Astrocyte (in vitro differentiated cells and primary cell): ENCODE results near the gene PRKCE. TPM values are rescaled to one million over a fixed set of nuclear protein-coding genes. Genes with fewer than 3 reads are reported as not detected.

ENCODE experiments used
- DNase-seq: peaks from one replicate; pipeline ENCODE4 v3.0.0-alpha.2; 2010; ENCODE audit warnings: low read depth
- FAIRE-seq: peaks from 2 replicates; lab custom pipeline; 2011; peaks lifted over from hg19 to GRCh38; lab: Jason Lieb, UNC
- H2AFZ ChIP-seq: 2 replicates; pipeline ENCODE4 v1.6.0; 2012; ENCODE audit warnings: low read depth, low read length, inconsistent platforms
- H3K27ac ChIP-seq: 2 replicates; pipeline ENCODE4 v1.5.1; 2011; ENCODE audit warnings: low read depth, low read length, inconsistent platforms
- H3K27me3 ChIP-seq: 2 replicates; pipeline ENCODE4 v1.6.0; 2011; ENCODE audit warnings: low read length, inconsistent platforms; ENCODE audit not compliant: insufficient read depth
- H3K36me3 ChIP-seq: 2 replicates; pipeline ENCODE4 v1.5.1; 2011; ENCODE audit warnings: low read length, inconsistent platforms; ENCODE audit not compliant: insufficient read depth
- H3K4me1 ChIP-seq: 2 replicates; pipeline ENCODE4 v1.5.1; 2011; ENCODE audit warnings: low read length, inconsistent platforms; ENCODE audit not compliant: insufficient read depth
- H3K4me2 ChIP-seq: 2 replicates; pipeline ENCODE4 v1.6.0; 2012; ENCODE audit warnings: low read length, inconsistent platforms
- H3K4me3 ChIP-seq: 2 replicates; pipeline ENCODE4 v1.5.1; 2011; ENCODE audit warnings: low read depth, mild to moderate bottlenecking, low read length, inconsistent platforms; ENCODE audit not compliant: insufficient read depth
- H3K79me2 ChIP-seq: 2 replicates; pipeline ENCODE4 v1.6.0; 2012; ENCODE audit warnings: mild to moderate bottlenecking, low read length, inconsistent platforms; ENCODE audit not compliant: insufficient read depth
- H3K9ac ChIP-seq: 2 replicates; pipeline ENCODE4 v1.6.0; 2012; ENCODE audit warnings: mild to moderate bottlenecking, low read length, inconsistent platforms
- H3K9me3 ChIP-seq: 2 replicates; pipeline ENCODE4 v1.5.1; 2012; ENCODE audit warnings: low read depth, mild to moderate bottlenecking, low read length, inconsistent platforms; ENCODE audit not compliant: insufficient read depth
- H4K20me1 ChIP-seq: 2 replicates; pipeline ENCODE4 v1.6.0; 2012; ENCODE audit warnings: low read length, inconsistent platforms; ENCODE audit not compliant: insufficient read depth
- H3K27ac Mint-ChIP-seq: one replicate; pipeline ENCODE4 v1.8.0; 2021; ENCODE audit warnings: mild to moderate bottlenecking, mixed read lengths; ENCODE audit not compliant: unreplicated experiment
- H3K27me3 Mint-ChIP-seq: one replicate; pipeline ENCODE4 v1.8.0; 2021; ENCODE audit warnings: low read depth, mixed read lengths; ENCODE audit not compliant: unreplicated experiment
- H3K36me3 Mint-ChIP-seq: one replicate; pipeline ENCODE4 v1.8.0; 2021; ENCODE audit warnings: low read depth, mixed read lengths; ENCODE audit not compliant: unreplicated experiment
- H3K4me1 Mint-ChIP-seq: one replicate; pipeline ENCODE4 v1.8.0; 2021; ENCODE audit warnings: low read depth, mixed read lengths; ENCODE audit not compliant: unreplicated experiment
- H3K4me3 Mint-ChIP-seq: one replicate; pipeline ENCODE4 v1.8.0; 2021; ENCODE audit warnings: mild to moderate bottlenecking, moderate library complexity, mixed read lengths; ENCODE audit not compliant: unreplicated experiment
- H3K9me3 Mint-ChIP-seq: one replicate; pipeline ENCODE4 v1.8.0; 2021; ENCODE audit warnings: mild to moderate bottlenecking, mixed read lengths; ENCODE audit not compliant: unreplicated experiment
- CTCF ChIP-seq: IDR thresholded peaks from 2 replicates; pipeline ENCODE4 v1.5.1; 2011; ENCODE audit warnings: low read depth, mild to moderate bottlenecking, inconsistent platforms, low read length, moderate library complexity; ENCODE audit not compliant: insufficient read depth
- EZH2 ChIP-seq: IDR thresholded peaks from 2 replicates; pipeline ENCODE4 v1.6.1; 2012; ENCODE audit warnings: mild to moderate bottlenecking, low read length, inconsistent platforms; ENCODE audit not compliant: insufficient read depth
- total RNA-seq: library from RNA; stranded (reverse); gene quantifications from 2 replicates; pipeline ENCODE4 v1.2.1, GENCODE V29; 2021

PRKCE gene
- total RNA-seq, 1 donor from 2014 or later = 12.8 TPM

- Histone ChIP-seq H4K20me1 (no peaks in the 10 kb centered on the region), H3K27me3 (no peaks in the 10 kb centered on the region), H3K79me2 (no peaks in the 10 kb centered on the region), H3K4me3 (no peak overlapping the region), H3K4me2 (peak overlapping the region; percentile 58), H3K9ac (no peak overlapping the region), H3K36me3 (no peaks in the 10 kb centered on the region), H3K9me3 (no peaks in the 10 kb centered on the region), H2AFZ (no peak overlapping the region), H3K27ac (peak overlapping the region; percentile 43), H3K4me1 (peaks cover 23% of the 10 kb centered on the region)
- H3K4me3 Mint-ChIP-seq = no peak overlapping the region
- H3K27me3 Mint-ChIP-seq = peaks cover 7% of the 10 kb centered on the region
- H3K27ac Mint-ChIP-seq = no peak overlapping the region
- peaks cover 38% of the 10 kb centered on the region for H3K4me1 Mint-ChIP-seq
- FAIRE-seq = no peak
- DNase-seq = no peak
- TF ChIP-seq EZH2 (no peak), CTCF (no peak)
- H3K36me3 Mint-ChIP-seq = peaks cover 6% of the 10 kb centered on the region
- peaks cover 7% of the 10 kb centered on the region for H3K9me3 Mint-ChIP-seq
Measured at GRCh38 chr2:46171996-46172546, 520.6 kb downstream of the PRKCE start.

GRCh38 chr2:46173030-46173429, 521.6 kb downstream of the PRKCE start:
- H3K36me3 Mint-ChIP-seq = peaks cover 1% of the 10 kb centered on the region
- Histone ChIP-seq H3K9ac (no peak overlapping the region), H3K4me1 (peaks cover 23% of the 10 kb centered on the region), H3K4me2 (no peak overlapping the region), H3K27me3 (no peaks in the 10 kb centered on the region), H2AFZ (no peak overlapping the region), H3K9me3 (no peaks in the 10 kb centered on the region), H4K20me1 (no peaks in the 10 kb centered on the region), H3K36me3 (no peaks in the 10 kb centered on the region), H3K4me3 (no peak overlapping the region), H3K79me2 (no peaks in the 10 kb centered on the region), H3K27ac (no peak overlapping the region)
- no peak for DNase-seq
- no peak overlapping the region for H3K27ac Mint-ChIP-seq
- FAIRE-seq = no peak
- peaks cover 7% of the 10 kb centered on the region for H3K9me3 Mint-ChIP-seq
- no peak for TF ChIP-seq CTCF
- no peak for TF ChIP-seq EZH2
- peaks cover 38% of the 10 kb centered on the region for H3K4me1 Mint-ChIP-seq
- H3K4me3 Mint-ChIP-seq = no peak overlapping the region
- H3K27me3 Mint-ChIP-seq = peaks cover 7% of the 10 kb centered on the region

- Histone ChIP-seq H3K4me2 (no peak overlapping the region), H3K9me3 (no peaks in the 10 kb centered on the region), H3K79me2 (no peaks in the 10 kb centered on the region), H3K27ac (no peak overlapping the region), H2AFZ (no peak overlapping the region), H3K4me1 (peaks cover 25% of the 10 kb centered on the region), H4K20me1 (no peaks in the 10 kb centered on the region), H3K36me3 (no peaks in the 10 kb centered on the region), H3K27me3 (no peaks in the 10 kb centered on the region), H3K4me3 (no peak overlapping the region), H3K9ac (no peak overlapping the region)
- TF ChIP-seq CTCF (no peak), EZH2 (no peak)
- FAIRE-seq (no peak), DNase-seq (no peak)
- Mint-ChIP-seq H3K9me3 (peaks cover 3% of the 10 kb centered on the region), H3K4me3 (no peak overlapping the region), H3K27me3 (peaks cover 2% of the 10 kb centered on the region), H3K27ac (no peak overlapping the region), H3K36me3 (peaks cover 1% of the 10 kb centered on the region), H3K4me1 (peaks cover 34% of the 10 kb centered on the region)
Measured at GRCh38 chr2:46173636-46174250, 522.3 kb downstream of the PRKCE start.
